GM19025 (cell line): ENCODE measurements around the gene SLC35E2B.
"Not testable (repeated sequence)": the region's sequence is repeated elsewhere in the genome, so short reads cannot be mapped to it uniquely, and the experiment has no call there.

Source experiments
- ATAC-seq: cut with Tn5 transposase; IDR thresholded peaks from one replicate; pipeline ENCODE4 v1.9.1; 2021; ENCODE audit warnings: mild to moderate bottlenecking, low read depth, moderate library complexity; ENCODE audit not compliant: unreplicated experiment

SLC35E2B gene

DNA sequence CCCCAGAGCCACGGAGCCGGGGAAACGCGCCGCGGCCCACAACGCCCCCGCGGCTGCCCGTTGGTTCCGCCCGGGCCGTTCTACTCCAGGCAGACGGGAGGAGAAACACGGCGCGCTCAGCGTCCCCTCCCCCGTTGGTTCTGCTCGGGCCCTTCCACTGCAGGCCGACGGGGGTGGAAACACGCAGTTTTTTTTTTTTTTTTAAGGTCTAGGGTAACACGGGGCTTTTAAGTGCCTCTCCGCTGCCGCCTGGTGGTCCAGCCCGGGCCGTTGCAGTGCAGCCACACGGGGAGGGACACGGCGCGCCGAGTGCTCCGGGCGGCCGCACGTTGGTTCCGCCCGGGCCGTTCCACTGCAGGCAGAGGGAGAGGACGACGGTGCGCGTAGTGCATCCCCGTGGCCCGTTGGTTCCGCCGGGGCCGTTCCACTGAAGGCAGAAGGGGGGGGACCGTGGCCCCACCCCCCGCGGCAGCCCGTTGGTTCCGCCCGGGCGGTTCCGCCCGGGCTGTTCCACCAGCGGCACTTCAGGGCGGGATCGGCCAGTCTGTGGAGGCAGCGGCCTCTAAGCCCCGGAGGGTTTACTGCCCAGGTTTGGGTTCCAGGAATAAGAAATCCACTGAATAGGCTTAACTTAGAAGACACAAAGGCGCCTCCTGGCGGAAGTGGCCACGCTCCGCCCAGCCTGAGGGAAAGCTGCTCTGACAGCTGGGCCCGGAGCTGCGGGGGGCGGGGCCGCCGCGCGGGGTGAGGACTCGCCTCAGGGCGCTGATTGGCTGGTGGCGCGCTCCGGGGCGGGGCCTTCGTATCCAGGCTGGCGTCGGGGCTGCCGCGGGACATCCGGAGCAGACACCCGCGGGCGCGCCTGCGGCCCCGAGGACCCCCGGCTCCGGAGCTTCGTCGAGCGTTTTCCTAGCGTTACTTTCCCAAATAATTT is at the start of gene SLC35E2B:
SLC35E2B (minus strand) TSS at position 82 of the 934 bp plus-strand sequence. CDS start 16,096 bp downstream, outside the sequence.
- peak; percentile 72 for ATAC-seq

GRCh38 chr1:1741013-1741412 is 48.4 kb upstream of the SLC35E2B start:
- ATAC-seq, result not testable (repeated sequence)

- ATAC-seq, result not testable (repeated sequence)
These were observed 46.3 kb upstream of the SLC35E2B start for GRCh38 chr1:1738799-1739337.

- ATAC-seq, result not testable (repeated sequence)
These were observed 45.3 kb upstream of the SLC35E2B start for GRCh38 chr1:1737675-1738590.

DNA sequence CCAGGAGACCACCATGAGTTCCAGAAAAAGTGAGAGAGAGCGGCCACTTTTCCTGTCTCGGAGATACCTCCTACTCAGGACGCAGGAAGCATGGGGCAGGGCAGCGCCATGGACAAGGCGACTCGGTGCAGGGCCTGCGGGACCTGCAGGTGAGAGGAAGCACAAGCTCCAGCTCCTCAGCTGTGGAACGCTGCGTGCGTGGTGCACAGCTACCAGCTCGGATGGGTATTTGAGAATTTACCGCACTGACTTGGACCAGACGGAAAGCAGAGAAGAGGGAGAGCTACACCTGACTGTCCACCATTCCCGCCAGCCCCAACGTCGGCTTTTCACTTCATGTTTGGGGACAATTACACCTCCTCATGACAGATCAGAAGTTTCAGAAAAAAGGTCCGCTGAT is 39.8 kb upstream of the SLC35E2B start:
- ATAC-seq, result no peak

GRCh38 chr1:1730870-1731269 is 38.3 kb upstream of the SLC35E2B start:
- ATAC-seq, result no peak

GRCh38 chr1:1730230-1730629 is 37.6 kb upstream of the SLC35E2B start:
- not testable (repeated sequence) for ATAC-seq

DNA sequence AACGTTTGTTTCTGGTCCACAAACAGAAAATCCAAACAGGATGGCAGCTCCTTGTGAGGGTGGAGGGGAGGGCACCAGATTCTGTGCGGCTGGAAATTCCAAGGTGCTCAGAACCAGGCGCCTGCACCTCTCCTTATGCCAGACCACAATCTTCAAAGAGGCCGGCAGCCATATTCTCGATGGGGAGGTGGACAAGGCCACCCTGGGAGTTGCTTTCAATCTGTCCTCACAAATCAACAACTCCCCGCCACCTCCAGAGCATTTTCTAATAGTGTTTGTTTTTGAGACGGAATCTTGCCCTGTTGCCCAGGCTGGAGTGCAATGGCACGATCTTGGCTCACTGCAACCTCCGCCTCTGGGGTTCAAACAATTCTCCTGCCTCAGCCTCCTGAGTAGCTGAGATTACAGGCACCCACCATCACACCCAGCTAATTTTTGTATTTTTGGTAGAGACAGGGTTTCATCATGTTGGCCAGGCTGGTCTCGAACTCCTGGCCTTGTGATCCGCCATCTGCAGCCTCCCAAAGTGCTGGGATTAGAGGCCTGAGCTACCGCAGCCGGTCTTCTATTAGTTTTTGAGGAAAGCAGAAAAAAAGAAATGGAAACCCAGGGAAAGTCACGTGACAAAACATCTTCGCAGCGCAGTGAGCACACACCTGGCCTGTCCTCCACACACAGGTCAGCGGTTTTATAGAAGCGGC is 36.7 kb upstream of the SLC35E2B start:
- ATAC-seq, result not testable (repeated sequence)

DNA sequence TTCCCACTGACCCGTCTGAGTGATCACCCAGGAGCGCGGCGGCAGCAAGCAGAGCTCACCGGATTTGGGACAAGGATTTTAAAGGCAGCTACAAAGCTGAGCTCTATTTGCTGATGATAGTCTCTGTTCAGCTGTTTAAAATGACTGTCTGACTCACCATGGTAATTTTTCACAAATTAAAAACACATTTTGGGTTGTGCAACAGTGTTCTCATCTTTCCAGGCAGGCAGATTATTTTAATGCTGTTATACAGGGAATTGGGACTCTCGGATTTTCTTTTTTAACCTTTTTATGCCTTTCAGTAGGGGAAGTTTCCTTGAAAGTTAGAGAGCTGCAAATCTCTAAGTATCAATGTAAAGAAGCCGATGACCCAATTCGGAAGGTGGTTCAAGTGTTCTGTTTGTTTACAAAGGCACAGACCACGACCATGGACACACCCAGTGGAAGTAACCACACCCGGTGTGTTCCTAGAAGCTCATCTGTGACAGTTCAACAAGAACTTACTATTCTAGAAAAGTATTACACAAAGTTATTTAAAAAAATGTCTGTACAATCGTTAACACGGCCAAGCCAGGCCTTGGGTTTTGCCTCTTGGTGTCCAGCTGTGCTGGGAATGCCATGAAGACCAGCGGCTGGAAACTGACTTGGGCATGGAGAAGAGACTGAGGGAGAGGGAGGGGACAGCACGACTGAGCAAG is 35.9 kb upstream of the SLC35E2B start:
- not testable (repeated sequence) for ATAC-seq

- not testable (repeated sequence) for ATAC-seq
These were observed 34.6 kb upstream of the SLC35E2B start for GRCh38 chr1:1727131-1727651.

DNA sequence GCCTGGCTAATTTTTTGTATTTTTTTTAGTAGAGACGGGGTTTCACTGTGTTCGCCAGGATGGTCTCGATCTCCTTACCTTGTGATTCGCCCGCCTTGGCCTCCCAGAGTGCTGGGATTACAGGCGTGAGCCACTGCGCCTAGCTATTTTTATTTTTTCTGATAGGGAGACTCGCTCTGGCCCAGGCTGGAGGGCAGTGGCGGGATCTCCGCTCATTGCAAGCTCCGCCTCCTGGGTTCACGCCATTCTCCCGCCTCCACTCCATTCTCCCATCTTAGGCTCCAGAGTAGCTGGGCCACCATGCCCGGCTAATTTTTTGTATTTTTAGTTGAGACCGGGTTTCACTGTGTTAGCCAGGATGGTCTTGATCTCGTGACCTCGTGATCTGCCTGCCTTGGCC is 33.5 kb upstream of the SLC35E2B start:
- not testable (repeated sequence) for ATAC-seq

DNA sequence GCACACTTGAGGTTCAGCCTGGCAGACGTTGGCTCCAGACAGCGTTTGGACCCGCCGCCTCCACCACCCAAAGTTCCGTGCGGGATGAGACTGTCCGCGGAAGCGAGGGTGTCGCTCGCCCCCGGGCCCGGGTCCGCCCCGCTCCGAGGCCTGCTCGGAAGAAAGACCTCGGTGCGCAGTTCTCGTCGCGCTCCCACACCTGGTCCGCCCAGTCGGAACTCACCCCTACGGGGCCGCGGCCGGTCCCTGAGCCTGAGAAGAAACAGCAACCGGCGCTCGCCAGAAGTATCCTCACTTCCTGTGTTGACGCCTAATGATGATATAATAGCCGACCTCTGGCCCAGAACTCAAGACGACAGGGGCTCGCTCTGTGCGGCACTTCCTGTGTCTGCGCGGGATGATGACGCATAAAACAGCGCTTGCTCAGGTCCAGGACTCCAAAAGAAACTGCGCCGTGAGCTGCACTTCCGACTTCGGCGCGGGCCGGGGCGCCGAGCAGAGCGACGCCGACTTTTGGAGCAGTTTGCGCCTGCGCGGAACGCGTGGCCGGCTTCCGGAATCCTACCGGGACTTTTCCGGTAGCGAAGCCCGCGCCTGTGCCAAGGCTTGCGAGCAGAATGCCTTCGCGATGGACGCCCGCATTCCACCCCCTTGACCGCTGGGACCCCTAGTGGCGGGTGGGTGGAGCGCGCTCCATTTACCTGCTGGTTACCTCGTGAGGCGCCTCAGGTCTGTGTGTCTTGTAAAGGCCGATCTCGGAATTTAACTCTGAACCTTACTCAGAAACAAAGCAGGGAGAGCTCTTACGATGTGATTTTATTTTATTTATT is 31.7 kb upstream of the SLC35E2B start, which contains the start of gene CDK11A:
CDK11A (minus strand) TSS at position 323 of the 830 bp plus-strand sequence. CDS start 1,539 bp downstream, outside the sequence.
- peak; percentile 95 for ATAC-seq

DNA sequence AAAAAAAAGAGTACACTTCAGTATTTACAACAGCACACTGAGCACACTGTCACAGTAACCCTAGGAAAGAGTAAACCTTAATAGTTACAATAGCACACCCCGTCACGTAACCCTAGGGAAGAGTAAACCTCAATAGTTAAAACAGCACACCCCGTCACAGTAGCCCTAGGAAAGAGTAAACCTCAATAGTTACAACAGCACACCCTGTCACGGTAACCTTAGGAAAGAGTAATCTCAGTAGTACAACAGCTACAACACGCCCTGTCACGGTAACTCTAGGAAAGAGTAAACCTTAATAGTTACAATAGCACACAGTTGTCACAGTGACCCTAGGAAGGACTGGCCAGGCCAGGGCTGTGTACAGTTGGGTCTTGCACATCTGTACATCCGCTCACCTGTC is 28.6 kb upstream of the SLC35E2B start:
- no peak for ATAC-seq

- ATAC-seq, result not testable (repeated sequence)
These were observed 22.7 kb upstream of the SLC35E2B start for GRCh38 chr1:1715109-1715883.

DNA sequence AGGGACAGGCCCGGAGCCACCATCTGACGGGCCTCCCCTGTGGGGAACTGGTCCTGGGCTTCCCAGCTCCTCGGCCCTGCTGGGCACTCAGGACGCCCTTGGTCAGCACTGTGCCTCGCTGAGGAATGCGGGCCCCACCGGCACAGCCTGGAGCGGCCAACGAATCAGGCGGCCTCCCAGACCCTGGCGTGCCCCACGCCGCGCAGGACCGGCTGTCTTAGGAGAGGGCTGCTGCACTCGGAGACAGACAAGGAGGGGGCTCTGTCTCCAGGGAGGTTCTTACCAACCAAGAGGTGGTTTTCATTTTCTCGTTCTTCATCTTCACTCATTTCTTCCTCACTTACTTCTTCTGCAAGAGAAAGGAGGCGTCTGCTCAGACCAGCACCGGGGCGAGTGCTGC is 15.3 kb upstream of the SLC35E2B start:
- not testable (repeated sequence) for ATAC-seq

GRCh38 chr1:1707241-1707640 is 14.6 kb upstream of the SLC35E2B start:
- ATAC-seq, result not testable (repeated sequence)

DNA sequence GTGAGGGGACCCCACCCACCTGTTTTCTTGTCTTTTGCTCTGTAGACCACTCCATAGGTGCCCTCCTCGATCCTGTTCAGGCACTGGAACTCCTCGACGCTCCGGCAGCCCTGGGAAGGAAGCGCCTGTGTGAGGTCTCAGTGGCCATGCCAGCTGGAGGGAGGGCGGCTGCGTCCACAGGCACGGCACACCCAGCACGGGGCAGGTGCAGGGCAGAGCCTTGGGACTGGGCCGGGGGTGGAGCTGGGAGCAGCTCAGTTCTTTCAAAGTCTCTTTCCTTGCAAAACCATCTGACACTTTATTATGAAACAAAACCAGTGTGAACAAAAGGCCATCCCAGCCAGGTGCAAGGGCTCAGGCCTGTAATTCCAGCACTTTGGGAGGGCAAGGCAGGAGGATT is 13.0 kb upstream of the SLC35E2B start:
- ATAC-seq, result not testable (repeated sequence)
